HG02981 (cell line): Measurements from ENCODE around the gene GRHL3.
A peak's percentile ranks its signal among the peaks of the same experiment; 100 is the strongest.

Experiments used
- ATAC-seq: cut with Tn5 transposase; IDR thresholded peaks from one replicate; pipeline ENCODE4 v1.9.1; 2021; ENCODE audit warnings: mild to moderate bottlenecking, moderate library complexity; ENCODE audit not compliant: unreplicated experiment

The GRHL3 gene

GRCh38 chr1:24317081-24317480 lies 2.1 kb upstream of the GRHL3 start:
- ATAC-seq = no peak

GRCh38 chr1:24317956-24318614 lies 1.1 kb upstream of the GRHL3 start:
- no peak for ATAC-seq

DNA sequence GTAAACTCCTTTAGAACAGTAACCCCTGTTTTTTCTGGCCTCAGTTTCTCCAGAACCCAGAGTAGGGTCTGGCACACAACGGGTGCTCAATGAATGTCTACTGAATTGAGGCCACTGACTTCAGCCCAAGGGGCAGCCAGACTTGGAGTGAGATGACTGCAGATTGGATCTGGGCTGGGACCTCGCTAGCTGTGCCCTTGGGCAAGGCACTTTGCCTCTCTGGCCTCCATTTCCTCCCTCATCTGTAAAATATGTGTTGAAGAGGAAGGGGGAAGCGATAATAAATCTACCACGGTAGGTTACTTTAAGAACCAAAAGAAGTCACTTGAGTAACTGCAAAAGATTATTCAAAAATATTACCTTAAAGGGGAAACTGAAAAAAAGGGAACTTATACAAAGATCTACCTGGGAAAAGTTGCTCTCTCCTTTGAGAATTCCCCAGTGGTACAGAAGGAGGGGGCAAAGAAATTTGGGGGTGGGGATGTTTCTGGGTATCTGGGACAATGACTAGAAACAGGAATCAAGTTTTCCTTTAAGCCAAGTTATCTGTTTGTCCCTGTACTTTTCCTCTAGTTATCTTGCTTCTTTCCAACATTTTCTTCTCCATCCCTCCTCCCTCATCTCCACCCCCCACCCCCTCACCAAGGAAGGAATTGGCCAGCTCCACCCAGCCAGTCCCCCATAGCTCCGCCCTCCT lies 394 bp upstream of the GRHL3 start:
- ATAC-seq = no peak

DNA sequence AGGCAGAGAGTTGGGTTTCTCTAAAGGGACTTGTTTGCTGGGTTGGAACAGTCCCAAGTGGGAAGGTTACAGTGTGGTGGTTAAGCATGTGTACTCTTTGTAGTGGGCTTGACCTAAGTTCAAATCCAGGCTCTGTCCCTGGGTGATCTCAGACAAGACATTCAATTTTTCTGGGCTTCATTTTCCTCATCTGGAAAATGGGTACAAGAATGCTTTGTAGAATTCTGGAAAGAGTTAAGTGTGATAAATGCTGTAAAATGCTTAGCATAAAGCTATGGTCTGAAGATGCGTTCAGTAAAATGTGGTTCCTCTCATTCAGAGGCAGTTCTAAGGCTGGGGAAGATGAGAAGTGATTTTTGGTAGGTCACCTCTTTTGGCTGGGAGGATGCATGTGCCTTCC lies 805 bp downstream of the GRHL3 start:
- ATAC-seq = no peak

DNA sequence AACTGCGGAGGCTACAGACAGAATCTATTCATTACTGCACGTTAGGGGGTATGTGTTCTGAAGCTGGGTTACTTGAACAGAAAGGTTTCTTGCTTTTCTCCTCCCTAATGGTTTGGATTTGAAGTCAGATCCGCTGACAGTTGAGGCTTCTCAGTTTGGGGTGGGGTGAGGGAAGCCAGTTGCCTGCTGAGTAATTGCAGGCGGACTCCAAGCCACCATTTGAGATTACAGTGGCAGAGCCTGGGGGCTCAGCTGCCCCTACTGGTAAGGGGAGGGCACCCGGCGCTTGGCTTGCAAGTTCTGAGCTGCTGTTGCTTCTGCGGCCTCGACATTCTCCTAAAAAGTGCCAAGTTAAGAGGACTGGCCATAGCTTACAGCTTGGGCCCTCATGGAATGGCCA lies 2.0 kb downstream of the GRHL3 start:
- no peak for ATAC-seq

DNA sequence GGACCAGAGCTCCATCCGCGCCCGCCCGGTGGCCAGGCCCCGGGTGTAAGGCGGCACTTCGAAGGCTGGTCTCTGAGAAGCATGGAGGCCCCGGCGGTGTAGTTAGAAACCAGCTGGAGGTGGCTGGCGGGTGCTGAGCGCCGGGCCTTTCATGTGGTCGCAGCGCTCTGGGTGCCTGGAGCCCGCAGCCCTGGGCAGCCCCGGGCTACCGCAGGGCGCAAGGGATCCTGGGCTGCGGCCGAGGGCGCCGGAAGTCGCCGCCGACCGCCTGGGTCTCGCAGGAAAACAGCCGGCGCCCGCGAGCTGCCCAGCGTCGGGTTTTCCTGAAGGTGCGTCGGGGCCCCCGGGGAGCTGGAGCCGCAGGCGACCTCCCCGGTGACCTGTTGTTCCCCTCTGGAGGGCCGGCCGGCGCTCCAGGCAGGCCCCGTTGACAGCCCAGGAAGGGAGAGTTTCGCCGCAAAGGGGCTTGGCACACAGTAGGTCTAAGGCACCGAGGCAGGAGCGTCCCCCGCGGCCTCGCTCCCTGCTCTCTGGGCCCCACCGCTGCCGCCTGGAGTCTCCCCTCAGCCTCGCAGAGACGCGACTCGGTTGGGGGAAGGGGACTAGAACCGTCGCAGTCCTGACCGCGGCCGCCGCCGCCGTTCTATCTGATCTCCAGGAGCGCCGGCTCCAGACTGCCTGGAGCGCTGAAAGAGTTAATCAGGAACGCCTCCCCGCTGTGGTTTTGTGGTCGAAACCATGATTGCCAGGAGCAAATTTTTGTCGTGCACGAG lies 2.7 kb downstream of the GRHL3 start:
- ATAC-seq = peak; percentile 54

GRCh38 chr1:24322470-24323177 lies 3.5 kb downstream of the GRHL3 start:
- no peak for ATAC-seq

- ATAC-seq = no peak
Measured at GRCh38 chr1:24323281-24323680, 4.1 kb downstream of the GRHL3 start.

DNA sequence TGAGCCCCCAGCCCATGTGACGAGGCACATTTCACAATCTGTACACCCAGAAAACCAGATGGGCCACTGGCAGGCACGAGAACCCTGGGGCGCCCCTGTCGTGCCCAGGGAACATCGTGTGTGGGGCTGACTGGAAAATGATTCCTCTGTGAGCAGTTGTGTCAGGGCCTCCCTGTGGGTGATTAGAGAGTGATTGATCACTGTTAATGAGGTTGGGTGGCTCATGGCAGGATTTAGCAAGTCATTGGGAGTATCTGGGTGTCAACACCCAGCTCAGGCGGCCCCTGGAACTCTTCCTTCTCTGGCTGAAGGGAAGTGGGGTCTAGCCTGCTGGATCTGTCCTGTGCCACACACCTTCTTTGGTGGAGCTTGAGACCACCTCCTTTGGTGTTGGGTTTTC lies 5.7 kb downstream of the GRHL3 start:
- no peak for ATAC-seq

DNA sequence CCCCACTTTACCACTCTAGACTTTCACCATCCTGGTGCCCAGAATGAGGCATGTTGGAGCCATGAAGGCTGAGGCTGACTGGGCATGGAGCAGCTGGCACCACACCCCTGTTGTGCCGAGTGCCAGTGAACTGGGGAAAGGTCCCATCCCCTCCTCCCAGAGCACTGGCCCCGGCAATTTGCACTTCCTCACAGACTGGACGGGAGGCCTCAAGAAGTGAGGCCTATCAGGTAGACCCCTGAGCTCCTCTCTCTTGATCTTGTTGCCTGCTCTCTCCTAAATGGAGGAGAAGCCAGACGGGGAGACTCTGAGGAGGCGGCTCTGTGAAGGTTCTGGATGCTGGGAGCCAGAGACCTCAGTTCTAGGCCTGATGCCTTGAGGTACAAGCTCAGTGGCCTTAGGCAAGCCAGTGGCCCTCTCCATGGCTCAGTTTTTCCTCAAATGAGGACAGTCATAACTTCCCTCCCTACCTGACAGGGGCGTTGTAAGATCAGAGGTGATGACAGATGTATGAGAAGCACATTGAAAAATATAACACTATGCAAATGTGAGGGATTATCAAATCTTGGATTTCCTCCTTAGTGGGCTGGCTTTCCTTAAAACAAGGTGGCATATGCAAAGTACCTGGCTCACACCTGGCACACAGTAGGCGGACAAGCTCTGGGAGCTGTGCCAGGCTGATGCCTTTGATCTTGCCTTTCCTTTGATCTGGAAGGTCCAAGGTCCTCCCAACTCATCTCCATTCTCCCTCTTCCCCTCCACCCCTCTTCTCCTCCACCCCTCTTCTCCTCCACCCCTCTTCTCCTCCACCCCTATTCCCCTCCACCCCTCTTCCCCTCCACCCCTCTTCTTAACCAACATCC lies 6.7 kb downstream of the GRHL3 start:
- ATAC-seq = no peak

- ATAC-seq = no peak
Measured at GRCh38 chr1:24327486-24327885, 8.3 kb downstream of the GRHL3 start.

DNA sequence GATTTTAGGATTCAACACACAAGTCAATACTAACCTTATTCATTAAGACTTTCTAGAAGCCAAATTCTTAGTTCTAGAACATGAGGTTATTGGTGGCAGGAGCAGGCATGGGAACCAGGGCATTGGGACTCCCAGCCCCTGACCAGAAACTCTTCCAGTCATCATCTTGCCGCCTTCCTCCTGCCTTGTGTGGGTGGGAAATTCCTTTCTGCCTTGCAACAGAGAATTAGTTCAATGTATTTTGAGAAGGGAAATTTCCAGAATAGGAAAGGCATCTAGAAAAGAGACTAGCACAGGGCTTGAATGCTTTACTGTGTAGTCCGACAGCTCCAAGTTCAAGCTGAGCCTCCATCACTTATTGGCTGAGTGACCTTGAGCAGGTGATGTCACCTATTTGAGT lies 8.7 kb downstream of the GRHL3 start:
- ATAC-seq = no peak

- ATAC-seq = no peak
Measured at GRCh38 chr1:24329331-24329730, 10.2 kb downstream of the GRHL3 start.

DNA sequence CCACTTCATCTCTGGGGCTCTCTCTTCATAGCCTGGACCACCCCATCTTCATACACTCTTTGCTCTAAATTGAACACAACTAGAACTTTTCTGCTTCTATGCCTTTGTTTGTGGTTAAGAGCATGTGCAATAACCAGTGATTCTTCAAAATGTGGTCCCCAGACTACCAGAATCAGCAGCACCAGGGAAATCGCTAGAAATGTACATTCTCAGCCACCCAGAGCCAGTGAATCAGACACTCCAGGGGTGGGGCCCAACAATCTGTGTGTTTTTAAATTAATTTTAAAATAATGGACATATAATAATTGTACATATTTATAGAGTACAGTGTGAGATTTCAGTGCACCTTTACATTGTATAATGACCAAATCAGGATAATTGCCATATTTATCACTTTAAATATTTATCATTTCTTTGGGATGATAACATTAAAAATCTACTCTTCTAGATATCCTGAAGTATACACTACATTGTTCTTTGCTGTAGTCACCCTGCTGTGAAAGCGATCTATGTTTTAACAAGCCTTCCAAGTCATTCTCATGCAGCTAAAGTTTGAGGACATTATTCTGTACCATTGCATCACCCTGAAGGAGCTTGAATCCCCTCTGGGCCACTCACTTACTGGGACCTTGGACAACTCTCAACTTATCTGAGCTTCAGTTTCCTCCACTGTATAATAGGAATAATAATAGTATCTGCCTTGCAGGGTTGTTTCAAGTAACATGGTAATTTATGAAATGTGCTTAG lies 10.8 kb downstream of the GRHL3 start:
- ATAC-seq = no peak

- ATAC-seq = no peak
Measured at GRCh38 chr1:24331961-24332673, 13.0 kb downstream of the GRHL3 start.

DNA sequence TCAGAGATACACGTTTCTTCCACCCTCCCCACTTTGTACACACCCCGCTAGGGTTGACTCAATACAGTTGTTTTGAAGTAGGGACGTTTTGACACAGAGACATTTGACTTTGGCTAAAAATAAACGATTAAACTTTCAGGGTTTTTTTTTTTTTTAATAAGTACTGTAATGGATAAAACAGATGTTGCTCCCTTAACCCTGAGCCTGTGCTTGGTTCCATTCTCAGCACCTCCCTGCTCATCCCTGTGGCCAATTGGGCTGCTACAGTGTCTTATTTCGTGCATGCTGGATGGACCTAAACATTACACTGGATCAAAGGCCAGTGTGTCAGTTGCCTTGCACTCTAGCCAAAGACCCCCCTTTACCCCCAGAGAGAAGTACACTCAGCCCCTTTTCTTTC lies 16.9 kb downstream of the GRHL3 start:
- no peak for ATAC-seq

DNA sequence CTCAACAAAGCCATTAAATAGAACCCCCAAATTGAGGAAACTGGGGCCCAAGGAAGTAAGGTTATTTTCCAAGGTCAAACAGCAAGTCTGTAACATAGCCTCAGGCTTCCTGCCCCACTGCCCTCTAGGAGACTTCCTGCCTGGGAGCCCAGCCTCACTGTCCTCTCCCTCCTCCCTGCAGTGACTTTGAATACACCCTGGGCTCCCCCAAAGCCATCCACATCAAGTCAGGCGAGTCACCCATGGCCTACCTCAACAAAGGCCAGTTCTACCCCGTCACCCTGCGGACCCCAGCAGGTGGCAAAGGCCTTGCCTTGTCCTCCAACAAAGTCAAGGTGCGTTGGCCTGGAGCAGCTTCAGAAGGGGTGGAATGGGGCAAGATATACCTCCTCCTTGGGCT lies 18.3 kb downstream of the GRHL3 start:
- no peak for ATAC-seq

GRCh38 chr1:24338447-24338846 lies 19.3 kb downstream of the GRHL3 start:
- no peak for ATAC-seq

DNA sequence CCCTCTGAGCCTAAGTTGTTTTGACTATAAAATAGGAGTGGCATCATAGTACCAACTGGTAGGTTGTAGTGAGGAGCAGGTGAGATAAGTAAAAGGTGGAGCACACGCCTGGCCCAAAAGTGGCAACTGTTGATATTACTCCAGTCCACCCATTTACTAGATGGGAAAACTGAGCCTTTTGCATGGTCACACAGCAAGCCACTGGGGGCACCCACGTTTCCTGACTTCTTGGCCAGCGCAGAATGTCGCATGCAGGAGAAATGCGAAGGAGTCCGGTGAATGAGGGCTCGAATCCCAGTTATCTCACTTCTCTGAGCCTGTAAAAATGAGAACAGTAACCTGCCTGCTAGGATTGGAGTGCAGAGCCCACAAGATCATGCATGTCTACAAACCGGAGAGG lies 20.8 kb downstream of the GRHL3 start:
- no peak for ATAC-seq
